Colonic mucosa (tissue), 4 donors: ENCODE data around the gene OSBP2. TPM values are rescaled to one million over a fixed set of nuclear protein-coding genes. Genes with fewer than 3 reads are reported as not detected.
"Not testable (repeated sequence)": the region's sequence is repeated elsewhere in the genome, so short reads cannot be mapped to it uniquely, and the experiment has no call there.

Experiments
- DNase-seq: peaks from one replicate; pipeline ENCODE4 v3.0.0-alpha.2; 2020
- H3K27ac ChIP-seq: fragments of 200-600 bp; one replicate; pipeline ENCODE4 v1.8.0; 2021
- H3K27me3 ChIP-seq: fragments of 200-600 bp; one replicate; pipeline ENCODE4 v1.8.0; 2021
- H3K36me3 ChIP-seq: fragments of 200-600 bp; one replicate; pipeline ENCODE4 v1.8.0; 2021
- H3K4me1 ChIP-seq: fragments of 200-600 bp; one replicate; pipeline ENCODE4 v1.8.0; 2021; ENCODE audit warnings: mild to moderate bottlenecking
- H3K4me3 ChIP-seq: fragments of 200-600 bp; one replicate; pipeline ENCODE4 v1.8.0; 2021
- H3K9ac ChIP-seq, 2 donors: one replicate each; pipeline ENCODE4 v1.7.0; 2013; ENCODE audit warnings: control low read depth in 2 of 2, low read depth in 2 of 2, low read length in 2 of 2
- H3K9me3 ChIP-seq: fragments of 200-600 bp; one replicate; pipeline ENCODE4 v1.8.0; 2021
- intact Hi-C: fragments of 100-400 bp; cut with DNase I; formaldehyde crosslinking; loops from one replicate; pipeline ENCODE4 v1.14.1; 2022
- total RNA-seq, 2 donors: library from RNA; stranded (reverse); fragmentation: NEBNext Ultra II Directional in 1 of 2; extraction: Animal tissue kit (Norgen Biotek cat#: 25700) in 1 of 2; gene quantifications; one replicate each; pipeline ENCODE4 v1.2.1, GENCODE V29; 2021
- TF ChIP-seq, protein P1 (sequence below): fragments of 200-600 bp; IDR thresholded peaks from one replicate; pipeline ENCODE4 v1.8.0; 2022; ENCODE audit warnings: antibody characterized with exemption, mild to moderate bottlenecking
- donor health status: healthy.
- donor health status: DM: no; HTN: no; CAD: no.
- donor health status: DM: no; HTN: no; CAD: no.

OSBP2 gene
- total RNA-seq, 2 donors from 2014 or later, result 3.2 to 4.3 TPM

DNA sequence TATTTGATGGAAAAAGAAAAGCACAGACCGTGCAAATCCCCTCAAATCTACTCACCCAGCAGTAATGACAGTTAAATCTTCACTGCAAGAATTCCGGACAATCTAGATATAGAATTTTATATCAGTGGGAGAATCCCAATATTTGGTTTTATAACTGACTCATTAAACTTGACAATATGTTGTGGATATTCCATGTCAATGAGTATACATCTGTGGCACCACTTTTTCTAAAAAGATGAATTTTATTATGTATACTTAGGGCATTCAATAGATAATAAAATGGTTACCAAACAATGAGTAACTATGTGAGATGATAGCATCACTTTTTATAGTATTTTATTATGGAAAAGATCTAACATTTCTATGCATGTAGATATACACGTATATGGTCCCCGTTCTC lies 79.9 kb downstream of the OSBP2 start:
- TF ChIP-seq, protein P1, sequence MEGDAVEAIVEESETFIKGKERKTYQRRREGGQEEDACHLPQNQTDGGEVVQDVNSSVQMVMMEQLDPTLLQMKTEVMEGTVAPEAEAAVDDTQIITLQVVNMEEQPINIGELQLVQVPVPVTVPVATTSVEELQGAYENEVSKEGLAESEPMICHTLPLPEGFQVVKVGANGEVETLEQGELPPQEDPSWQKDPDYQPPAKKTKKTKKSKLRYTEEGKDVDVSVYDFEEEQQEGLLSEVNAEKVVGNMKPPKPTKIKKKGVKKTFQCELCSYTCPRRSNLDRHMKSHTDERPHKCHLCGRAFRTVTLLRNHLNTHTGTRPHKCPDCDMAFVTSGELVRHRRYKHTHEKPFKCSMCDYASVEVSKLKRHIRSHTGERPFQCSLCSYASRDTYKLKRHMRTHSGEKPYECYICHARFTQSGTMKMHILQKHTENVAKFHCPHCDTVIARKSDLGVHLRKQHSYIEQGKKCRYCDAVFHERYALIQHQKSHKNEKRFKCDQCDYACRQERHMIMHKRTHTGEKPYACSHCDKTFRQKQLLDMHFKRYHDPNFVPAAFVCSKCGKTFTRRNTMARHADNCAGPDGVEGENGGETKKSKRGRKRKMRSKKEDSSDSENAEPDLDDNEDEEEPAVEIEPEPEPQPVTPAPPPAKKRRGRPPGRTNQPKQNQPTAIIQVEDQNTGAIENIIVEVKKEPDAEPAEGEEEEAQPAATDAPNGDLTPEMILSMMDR, result no peak
- Histone ChIP-seq H3K36me3 (no peaks in the 10 kb centered on the region), H3K9me3 (no peaks in the 10 kb centered on the region), H3K4me3 (no peak overlapping the region), H3K27ac (no peak overlapping the region), H3K27me3 (no peaks in the 10 kb centered on the region), H3K4me1 (no peaks in the 10 kb centered on the region), H3K9ac (no peak overlapping the region)
- intact Hi-C loops, result no loop called here
- DNase-seq, result no peak

DNA sequence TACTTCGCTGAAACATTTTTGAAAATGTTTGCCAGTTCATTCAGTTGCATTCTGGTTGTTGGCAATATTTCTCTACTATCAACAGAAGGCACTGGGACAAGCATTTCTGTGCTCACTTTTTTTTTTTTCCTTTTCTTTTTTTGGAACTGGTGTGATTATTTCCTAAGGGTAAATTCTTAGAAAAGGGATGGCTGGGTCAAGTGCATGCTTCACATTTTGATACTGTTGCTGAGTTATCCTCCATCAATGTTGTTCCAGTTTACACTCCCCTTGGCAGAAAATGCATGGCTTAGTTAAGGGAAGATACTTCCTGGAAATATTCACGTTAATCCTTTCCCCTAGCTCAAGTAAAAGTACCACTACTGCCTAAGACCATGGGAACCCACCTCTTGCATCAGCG lies 81.8 kb downstream of the OSBP2 start:
- no peak overlapping the region for H3K27ac ChIP-seq
- DNase-seq, result no peak
- no peaks in the 10 kb centered on the region for H3K9me3 ChIP-seq
- H3K36me3 ChIP-seq, result no peaks in the 10 kb centered on the region
- TF ChIP-seq, protein P1, result no peak
- intact Hi-C loops, result no loop called here
- no peak overlapping the region for H3K9ac ChIP-seq
- no peak overlapping the region for H3K4me3 ChIP-seq
- H3K4me1 ChIP-seq, result no peaks in the 10 kb centered on the region
- H3K27me3 ChIP-seq, result no peaks in the 10 kb centered on the region

DNA sequence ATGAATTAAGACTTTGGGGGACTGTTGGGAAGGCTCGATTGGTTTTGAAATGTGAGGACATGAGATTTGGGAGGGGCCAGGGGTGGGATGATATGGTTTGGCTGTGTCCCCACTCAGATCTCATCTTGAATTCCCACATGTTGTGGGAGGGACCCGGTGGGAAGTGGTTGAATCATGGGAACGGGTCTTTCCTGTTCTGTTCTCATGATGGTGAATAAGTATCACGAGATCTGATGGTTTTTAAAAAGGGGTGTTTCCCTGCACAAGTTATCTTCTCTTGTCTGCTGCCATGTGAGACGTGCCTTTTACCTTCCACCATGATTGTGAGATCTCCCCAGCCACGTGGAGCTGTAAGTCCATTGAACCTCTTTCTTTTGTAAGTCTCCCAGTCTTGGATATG lies 82.5 kb downstream of the OSBP2 start:
- H3K9ac ChIP-seq, intact Hi-C loops, H3K27me3 ChIP-seq, H3K27ac ChIP-seq, DNase-seq, H3K4me1 ChIP-seq, H3K36me3 ChIP-seq, H3K9me3 ChIP-seq, H3K4me3 ChIP-seq: not testable (repeated sequence)

DNA sequence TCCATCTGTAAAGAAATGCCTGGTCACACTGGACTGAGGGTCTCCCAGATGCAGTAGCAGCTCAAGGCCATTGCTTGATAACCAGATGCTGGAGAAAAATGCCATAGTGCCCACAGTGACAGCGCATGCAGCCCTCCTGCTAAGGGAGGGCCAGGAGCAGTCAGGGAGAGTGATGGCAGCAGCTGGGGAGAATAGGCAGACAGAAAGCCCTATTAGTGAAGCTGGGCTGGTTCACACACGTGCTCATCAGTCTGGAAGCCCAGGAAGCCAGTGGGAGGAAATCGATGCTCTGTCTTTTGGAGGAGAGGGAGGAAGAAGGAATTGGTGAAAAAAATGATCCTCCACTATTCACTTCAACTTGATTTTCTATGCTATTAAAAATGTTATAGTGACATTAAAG lies 82.9 kb downstream of the OSBP2 start:
- TF ChIP-seq, protein P1, result no peak

DNA sequence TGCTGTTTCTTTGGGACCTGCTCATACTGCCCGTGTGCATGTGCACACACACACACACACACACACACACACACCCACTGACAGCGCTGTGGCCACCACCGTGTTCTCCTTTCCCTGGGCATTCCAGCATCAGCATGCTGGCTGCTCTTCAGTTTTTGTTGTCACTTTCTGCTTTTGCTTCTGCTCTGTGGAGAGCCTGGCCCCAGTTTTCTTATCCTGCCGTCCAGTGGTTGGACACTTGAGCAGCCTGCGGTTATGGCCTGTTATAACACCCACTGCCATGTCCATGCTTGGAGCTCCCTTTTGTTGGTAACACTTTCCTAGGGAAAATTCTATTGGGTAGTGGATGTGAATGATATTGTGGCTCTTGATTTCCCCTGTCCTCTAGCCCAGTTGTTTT lies 83.6 kb downstream of the OSBP2 start:
- no peaks in the 10 kb centered on the region for H3K27me3 ChIP-seq
- H3K4me1 ChIP-seq, result no peaks in the 10 kb centered on the region
- TF ChIP-seq, protein P1, result no peak
- H3K36me3 ChIP-seq, result no peaks in the 10 kb centered on the region
- H3K27ac ChIP-seq, result no peak overlapping the region
- no peak for DNase-seq
- intact Hi-C loops, result no loop called here
- H3K9ac ChIP-seq, result no peak overlapping the region
- H3K9me3 ChIP-seq, result no peaks in the 10 kb centered on the region
- H3K4me3 ChIP-seq, result no peak overlapping the region

More for the DNA sequence above, 82.9 kb downstream of the OSBP2 start:
- Histone ChIP-seq H3K4me3 (no peak overlapping the region), H3K4me1 (no peaks in the 10 kb centered on the region), H3K27me3 (no peaks in the 10 kb centered on the region), H3K9me3 (no peaks in the 10 kb centered on the region), H3K9ac (no peak overlapping the region), H3K27ac (no peak overlapping the region), H3K36me3 (no peaks in the 10 kb centered on the region)
- DNase-seq, result no peak
- intact Hi-C loops, result no loop called here

DNA sequence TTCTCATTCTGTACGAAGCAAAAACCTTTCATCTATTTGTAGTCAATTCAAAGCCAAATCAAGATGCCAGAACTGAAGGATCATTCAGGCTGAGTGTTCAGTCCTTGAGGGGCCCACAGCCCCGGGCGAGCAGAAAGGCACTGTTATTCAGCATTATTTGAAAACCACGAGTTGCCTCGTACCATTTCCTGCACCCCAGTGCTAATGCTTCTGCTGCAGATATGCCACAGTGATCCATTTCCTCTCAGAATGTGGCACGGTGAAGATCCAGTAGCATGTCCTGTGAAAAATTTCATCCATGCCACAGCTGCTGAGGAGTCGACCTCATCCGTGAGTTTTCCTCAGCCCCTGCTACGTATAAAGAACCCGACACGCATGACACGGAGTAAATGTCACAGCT lies 85.4 kb downstream of the OSBP2 start:
- TF ChIP-seq, protein P1, result no peak
- Histone ChIP-seq H3K4me3 (no peak overlapping the region), H3K27ac (no peak overlapping the region), H3K9me3 (no peaks in the 10 kb centered on the region), H3K36me3 (no peaks in the 10 kb centered on the region), H3K4me1 (no peaks in the 10 kb centered on the region), H3K9ac (no peak overlapping the region), H3K27me3 (no peaks in the 10 kb centered on the region)
- intact Hi-C loops, result loop anchor here (10.0 kb wide), 1 partner anchor 85 kb away; no protein-coding TSS in a partner anchor
- DNase-seq, result no peak
